ENCODE results near the gene DUOX1. TPM values are rescaled to one million over a fixed set of nuclear protein-coding genes. Genes with fewer than 3 reads are reported as not detected.

The DUOX1 gene
- total RNA-seq, 4 donors from 2014 or later = 0.14 to 4.1 (median 0.64) TPM; not detected in 1

DNA sequence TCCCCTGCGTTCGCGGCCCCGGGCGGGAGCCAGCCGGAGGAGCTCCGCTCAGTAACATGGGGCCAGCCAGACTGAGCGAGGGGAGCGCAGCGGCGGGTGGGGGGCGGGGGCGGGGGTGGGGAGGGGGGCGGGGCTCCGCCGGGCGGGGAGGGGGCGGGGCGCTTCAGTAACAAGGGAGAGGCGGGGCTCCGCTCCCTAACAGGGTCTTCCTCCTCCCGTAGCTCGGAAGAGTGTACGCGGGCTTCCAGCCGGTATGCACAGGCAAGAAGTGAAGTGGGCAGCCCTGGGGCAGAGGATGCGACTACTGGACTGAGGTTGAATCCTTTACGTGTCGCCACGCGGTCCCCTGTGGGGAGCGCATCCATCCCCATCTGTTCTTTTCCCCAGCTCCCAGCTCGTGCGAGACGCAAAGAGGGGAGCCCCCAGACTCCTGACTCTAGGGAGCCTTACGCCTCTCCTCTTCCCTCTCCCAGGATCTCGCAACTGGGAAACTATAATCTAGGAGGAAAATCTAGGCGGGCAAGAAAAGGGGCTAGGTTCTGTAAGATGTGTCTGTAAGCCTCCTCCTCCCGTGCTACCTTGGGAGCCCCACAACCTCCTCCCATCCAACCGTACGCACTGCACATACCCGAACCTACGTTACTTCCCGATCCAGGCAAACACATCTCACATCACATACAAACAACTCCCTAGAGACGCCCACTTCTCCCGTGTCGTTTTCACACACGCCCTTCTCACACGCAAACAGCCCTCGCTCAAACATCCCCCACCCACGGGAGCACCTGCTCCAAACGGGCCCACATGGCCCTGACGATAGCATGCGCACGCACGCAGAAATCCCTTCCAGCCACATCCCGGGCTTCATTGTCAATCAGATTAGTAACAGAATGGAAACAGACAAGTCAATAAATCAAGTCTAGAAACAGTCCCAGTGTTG is 58.4 kb downstream of the DUOX1 start, which contains the start of gene SHF:
TSS of gene SHF (minus strand) at position 73 of the 937 bp plus-strand sequence. CDS start at position 58, 15 bp downstream.
- intact Hi-C loops (cut with DNase I; ENCODE audit: low total_unique reads) = no loop called here
- H3K27ac ChIP-seq = peak within 1 kb of the TSS; percentile 63 to 92 (median 82)

DNA sequence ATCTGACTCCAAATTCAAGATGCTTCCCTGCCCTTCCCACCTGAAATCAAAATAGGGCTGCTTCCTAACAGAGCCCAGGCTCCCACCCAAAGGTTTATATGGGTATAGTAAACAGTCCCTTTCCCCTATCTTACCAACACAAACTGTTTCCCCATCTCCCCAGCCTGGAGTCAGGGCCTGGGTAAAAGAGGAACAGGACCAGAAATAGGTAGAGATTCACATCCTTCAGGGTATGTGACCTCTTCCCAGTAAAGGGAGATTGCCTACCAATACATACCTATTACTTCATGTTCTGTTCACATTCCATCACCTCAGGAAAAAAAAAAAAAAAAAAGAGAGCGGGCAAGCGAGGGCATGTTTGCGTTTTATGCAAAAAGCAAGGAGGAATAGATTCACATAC is 67.7 kb downstream of the DUOX1 start:
- Histone ChIP-seq H3K4me1 (peaks cover 0 to 9% (median 0%) of the 10 kb centered on the region in 4 donors), H3K27me3 (no peaks in the 10 kb centered on the region), H3K27ac (peak overlapping the region in 1 of 4 donors; percentile 99), H3K36me3 (no peaks in the 10 kb centered on the region), H3K9me3 (no peaks in the 10 kb centered on the region), H3K4me3 (no peak overlapping the region)
- TF ChIP-seq, protein P1, sequence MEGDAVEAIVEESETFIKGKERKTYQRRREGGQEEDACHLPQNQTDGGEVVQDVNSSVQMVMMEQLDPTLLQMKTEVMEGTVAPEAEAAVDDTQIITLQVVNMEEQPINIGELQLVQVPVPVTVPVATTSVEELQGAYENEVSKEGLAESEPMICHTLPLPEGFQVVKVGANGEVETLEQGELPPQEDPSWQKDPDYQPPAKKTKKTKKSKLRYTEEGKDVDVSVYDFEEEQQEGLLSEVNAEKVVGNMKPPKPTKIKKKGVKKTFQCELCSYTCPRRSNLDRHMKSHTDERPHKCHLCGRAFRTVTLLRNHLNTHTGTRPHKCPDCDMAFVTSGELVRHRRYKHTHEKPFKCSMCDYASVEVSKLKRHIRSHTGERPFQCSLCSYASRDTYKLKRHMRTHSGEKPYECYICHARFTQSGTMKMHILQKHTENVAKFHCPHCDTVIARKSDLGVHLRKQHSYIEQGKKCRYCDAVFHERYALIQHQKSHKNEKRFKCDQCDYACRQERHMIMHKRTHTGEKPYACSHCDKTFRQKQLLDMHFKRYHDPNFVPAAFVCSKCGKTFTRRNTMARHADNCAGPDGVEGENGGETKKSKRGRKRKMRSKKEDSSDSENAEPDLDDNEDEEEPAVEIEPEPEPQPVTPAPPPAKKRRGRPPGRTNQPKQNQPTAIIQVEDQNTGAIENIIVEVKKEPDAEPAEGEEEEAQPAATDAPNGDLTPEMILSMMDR (IDR thresholded peaks at IDR 0.05) = no peak
- TF ChIP-seq POLR2A (IDR thresholded peaks at IDR 0.05) = no peak
- no peak for TF ChIP-seq POLR2AphosphoS5 (IDR thresholded peaks at IDR 0.05)
- TF ChIP-seq EP300 (IDR thresholded peaks at IDR 0.05; ENCODE audit: low read depth) = no peak
- in situ Hi-C loops (cut with MboI; ENCODE audit: low pct_ligation_motif_present in 1 of 4, low pct_unique_long_range_greater_than_20kb in 1 of 4, low sequenced_read_pairs in 3 of 4) (loop anchor here in 2 of 4 donors (25.0 kb wide), 2 partner anchors 190 to 415 kb away; partner anchors contain the start of gene GATM (in 2 of the 2)), intact Hi-C loops (cut with DNase I; ENCODE audit: low total_unique reads) (no loop called here)
- 89% methylated on average over 3 of the region's 3 CpGs for WGBS, 2 donors (ENCODE audit: low coverage in 1 of 2)
- DNase-seq = no peak

More for the DNA sequence above, 58.4 kb downstream of the DUOX1 start, which contains the start of gene SHF:
- in situ Hi-C loops (cut with MboI; ENCODE audit: low pct_ligation_motif_present in 1 of 4, low pct_unique_long_range_greater_than_20kb in 1 of 4, low sequenced_read_pairs in 3 of 4) = loop anchor here in 2 of 4 donors (25.0 kb wide), 2 partner anchors 199 to 424 kb away; partner anchors contain the start of gene GATM (in 2 of the 2)
- Histone ChIP-seq H3K9me3 (no peaks in the 10 kb centered on the region), H3K36me3 (no peaks in the 10 kb centered on the region), H3K4me1 (peaks cover 3 to 34% (median 20%) of the 10 kb centered on the region in 4 donors), H3K27me3 (no peaks in the 10 kb centered on the region), H3K4me3 (peak within 1 kb of the TSS; percentile 66 to 80 (median 71))
- WGBS, 2 donors (ENCODE audit: low coverage in 1 of 2) = 1% methylated on average over 43 of the region's 57 CpGs; no CpG with 5 or more reads in 1 of the 2 donors
- TF ChIP-seq, protein P1 (IDR thresholded peaks at IDR 0.05) = no peak
- no peak for TF ChIP-seq EP300 (IDR thresholded peaks at IDR 0.05; ENCODE audit: low read depth)
- TF ChIP-seq POLR2A (IDR thresholded peaks at IDR 0.05) = peak; percentile 33
- peak in 2 of 3 donors; percentile 57 to 63 for TF ChIP-seq POLR2AphosphoS5 (IDR thresholded peaks at IDR 0.05)
- DNase-seq = peak; percentile 71

DNA sequence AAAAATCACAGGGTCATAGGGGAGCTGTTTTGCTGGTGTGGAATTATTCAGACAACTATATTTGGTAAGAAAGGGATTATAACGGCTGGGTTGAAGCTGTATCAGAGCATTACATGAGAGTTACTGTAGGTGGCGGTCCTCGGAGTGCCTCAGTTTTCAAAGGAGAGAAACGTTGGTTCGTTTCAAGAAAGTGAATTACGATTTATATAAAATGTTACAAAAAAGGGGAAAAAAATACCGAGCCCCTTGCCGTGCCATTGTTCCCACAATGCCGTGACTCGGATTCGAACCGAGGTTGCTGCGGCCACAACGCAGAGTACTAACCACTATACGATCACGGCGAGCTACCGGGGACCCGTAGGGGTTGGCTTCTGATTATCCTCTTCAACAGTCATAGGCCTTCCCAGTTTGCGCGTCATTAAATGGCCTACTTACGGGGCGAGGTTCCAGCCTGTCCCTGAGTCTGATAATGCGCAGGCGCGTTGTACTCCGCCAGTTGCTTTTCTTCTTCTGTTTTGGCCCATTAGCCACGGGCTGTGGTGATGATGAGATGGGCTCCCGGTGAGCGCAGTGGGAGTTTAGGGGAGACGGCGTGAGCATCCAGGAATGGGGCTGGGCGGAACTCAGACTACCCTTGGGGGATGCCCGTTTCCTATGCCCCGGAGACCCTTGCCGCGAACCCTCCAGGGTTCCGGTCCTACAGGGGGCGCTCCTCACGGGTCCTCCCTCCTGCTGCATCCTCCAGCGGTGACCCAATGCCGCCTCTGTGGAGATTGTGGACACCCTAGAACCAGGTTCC is 68.7 kb downstream of the DUOX1 start:
- Histone ChIP-seq H3K27me3 (no peaks in the 10 kb centered on the region), H3K27ac (peak overlapping the region; percentile 96 to 99 (median 98)), H3K9me3 (no peaks in the 10 kb centered on the region), H3K36me3 (no peaks in the 10 kb centered on the region), H3K4me1 (peaks cover 0 to 9% (median 0%) of the 10 kb centered on the region in 4 donors), H3K4me3 (peak overlapping the region; percentile 17 to 55 (median 54))
- WGBS, 2 donors (ENCODE audit: low coverage in 1 of 2) = 0 to 2% methylated on average over 6 to 40 of the region's 42 CpGs
- DNase-seq = peak; percentile 97
- intact Hi-C loops (cut with DNase I; ENCODE audit: low total_unique reads) = no loop called here
- TF ChIP-seq POLR2A (IDR thresholded peaks at IDR 0.05) (peak; percentile 96), POLR2AphosphoS5 (IDR thresholded peaks at IDR 0.05) (peak; percentile 92 to 99 (median 98)), EP300 (IDR thresholded peaks at IDR 0.05; ENCODE audit: low read depth) (no peak)
- TF ChIP-seq, protein P1 (IDR thresholded peaks at IDR 0.05) = peak; percentile 51 to 86 (median 70)
- in situ Hi-C loops (cut with MboI; ENCODE audit: low pct_ligation_motif_present in 1 of 4, low pct_unique_long_range_greater_than_20kb in 1 of 4, low sequenced_read_pairs in 3 of 4) = loop anchor here in 2 of 4 donors (25.0 kb wide), 2 partner anchors 189 to 414 kb away; partner anchors contain the start of gene GATM (in 2 of the 2)
